ENCODE measurements around the gene CAVIN1.
"Not testable (repeated sequence)": the region's sequence is repeated elsewhere in the genome, so short reads cannot be mapped to it uniquely, and the experiment has no call there.

Gene CAVIN1

DNA sequence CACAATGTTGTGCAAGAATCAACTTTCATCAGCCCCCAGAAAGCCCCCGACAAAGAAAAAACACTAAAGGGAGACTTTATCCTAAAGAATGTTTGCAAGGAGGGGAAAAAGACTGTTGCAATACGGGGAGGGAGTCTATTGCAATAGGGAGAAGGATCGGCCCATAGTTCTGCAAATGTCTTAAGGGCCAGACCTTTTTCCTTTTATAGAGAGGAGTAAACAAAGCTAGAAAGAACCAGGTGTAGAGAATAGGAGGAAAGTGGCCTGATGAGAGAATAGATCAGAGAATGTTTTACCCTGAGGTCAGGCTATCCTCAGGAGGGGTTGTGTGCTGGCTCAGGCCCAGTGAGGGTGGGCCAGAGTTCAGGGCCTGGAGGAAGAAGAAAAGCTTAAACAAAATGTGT lies 8.7 kb upstream of the CAVIN1 start:
- no peak for DNase-seq (ENCODE audit: low spot score)

DNA sequence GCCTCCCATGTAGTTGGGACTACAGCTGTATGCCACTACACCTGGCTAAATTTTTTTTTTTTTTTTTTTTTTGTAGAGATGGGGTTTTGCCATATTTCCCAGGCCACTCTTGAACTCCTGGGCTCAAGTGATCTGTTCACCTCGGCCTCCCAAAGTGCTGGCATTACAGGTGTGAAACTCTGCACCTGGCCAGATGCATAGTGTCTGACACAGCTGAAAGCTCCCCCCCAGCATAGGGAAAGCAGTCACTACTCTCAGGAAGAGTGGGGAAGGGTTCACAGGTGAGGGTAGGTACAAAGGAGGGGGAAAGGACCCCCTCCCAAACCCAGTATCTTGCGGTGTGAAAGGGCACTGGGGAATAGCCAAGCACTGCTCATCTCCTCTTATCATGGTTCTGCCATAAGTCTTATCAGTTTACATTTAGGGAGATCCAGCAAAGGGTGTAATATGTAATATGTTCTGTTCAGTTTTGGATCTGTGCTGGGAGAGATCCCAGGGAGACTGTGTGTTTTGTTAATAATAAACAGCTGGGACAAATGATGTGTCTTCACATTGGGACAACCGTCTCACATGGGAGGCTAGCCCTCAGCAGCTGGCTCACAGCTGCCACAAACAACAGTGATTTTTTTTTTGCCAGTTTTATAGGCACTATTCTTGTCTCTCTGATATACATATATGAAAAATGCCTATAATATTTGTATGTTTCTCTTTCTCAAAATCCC lies 6.8 kb upstream of the CAVIN1 start:
- no peak for DNase-seq (ENCODE audit: low spot score)

DNA sequence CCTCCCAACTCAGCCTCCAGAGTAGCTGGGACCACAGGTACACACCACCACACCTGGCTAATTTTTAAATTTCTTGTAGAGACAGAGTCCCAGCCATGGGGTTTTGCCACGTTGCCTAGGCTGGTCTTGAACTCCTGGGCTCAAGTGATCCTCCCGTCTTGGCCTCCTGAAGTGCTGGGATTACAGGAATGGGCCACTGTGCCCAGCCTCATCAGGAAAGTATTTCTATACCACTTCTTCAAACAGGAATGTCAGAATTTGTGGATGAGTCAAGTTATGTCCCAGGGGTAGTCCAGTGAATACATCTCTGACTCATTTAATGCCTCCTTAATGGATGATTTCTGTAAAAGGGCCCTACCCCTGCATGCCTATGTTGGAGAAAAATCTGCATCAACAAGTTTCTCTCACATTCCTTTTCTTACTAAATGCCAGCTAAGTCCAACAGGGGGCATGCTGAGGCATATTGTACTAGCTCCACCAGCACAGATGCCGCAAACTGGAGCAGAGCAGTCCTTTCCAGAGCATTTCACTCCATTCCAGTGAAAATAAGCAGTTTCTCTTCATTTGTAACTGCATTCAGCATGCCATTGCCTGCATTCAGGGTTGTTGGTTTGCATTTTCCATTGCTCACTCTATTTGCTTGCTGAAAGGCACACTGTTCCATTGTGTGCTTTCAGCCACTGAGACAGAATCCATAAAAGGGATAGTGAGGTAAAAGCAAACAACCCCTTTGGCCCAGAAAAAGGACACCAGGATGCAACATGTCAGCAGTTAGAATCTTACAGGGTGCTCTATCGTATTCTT lies 5.3 kb upstream of the CAVIN1 start:
- peak; percentile 56 for DNase-seq (ENCODE audit: low spot score)

DNA sequence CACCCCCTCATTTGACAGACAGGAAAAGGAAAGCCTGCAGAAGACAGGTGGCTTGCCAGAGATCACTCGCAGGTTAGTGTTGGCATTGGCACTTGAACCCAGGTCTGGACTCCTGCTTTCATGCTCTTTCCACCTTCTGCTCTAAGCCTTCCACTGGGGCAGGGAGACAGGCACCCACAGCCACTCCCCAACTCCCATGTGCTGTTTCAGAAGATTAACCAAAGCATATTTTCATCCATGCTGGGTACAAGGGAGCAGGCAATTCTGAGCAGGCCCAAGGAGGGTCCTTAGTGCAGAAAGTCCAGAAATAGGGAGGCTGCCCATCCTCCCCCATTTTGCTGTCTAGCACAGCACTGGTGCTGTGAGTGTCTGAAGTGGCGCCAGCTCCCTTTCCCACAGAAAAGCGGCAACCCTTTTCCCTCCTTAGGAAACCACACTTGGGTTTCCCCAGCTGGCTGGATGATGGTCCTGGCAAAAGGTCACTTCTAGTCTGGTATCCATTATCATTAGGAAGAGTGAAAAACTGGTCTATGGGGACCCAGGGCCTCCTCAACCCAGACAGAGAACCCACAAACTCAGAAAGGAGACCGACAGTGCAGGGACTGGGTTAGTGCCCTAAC lies 2.0 kb upstream of the CAVIN1 start:
- no peak for DNase-seq (ENCODE audit: low spot score)

DNA sequence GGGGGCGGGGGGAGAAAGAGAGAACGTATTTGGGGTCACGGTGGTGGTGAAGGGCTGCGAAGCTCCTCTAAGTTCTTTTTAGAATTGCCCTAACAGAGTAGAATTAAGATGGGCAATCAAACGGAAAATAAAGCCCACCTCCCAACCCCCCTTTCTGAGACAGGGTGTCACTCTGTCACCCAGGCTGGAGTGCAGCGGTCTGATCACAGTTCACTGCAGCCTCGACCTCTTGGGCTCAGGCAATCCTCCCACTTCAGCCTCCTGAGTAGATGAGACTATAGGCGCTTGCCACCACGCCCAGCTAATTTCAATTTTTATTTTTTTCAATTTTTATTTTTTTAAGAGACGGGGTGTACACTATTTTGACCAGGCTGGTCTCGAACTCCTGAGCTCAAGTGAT lies 710 bp upstream of the CAVIN1 start:
- no peak for DNase-seq (ENCODE audit: low spot score)

DNA sequence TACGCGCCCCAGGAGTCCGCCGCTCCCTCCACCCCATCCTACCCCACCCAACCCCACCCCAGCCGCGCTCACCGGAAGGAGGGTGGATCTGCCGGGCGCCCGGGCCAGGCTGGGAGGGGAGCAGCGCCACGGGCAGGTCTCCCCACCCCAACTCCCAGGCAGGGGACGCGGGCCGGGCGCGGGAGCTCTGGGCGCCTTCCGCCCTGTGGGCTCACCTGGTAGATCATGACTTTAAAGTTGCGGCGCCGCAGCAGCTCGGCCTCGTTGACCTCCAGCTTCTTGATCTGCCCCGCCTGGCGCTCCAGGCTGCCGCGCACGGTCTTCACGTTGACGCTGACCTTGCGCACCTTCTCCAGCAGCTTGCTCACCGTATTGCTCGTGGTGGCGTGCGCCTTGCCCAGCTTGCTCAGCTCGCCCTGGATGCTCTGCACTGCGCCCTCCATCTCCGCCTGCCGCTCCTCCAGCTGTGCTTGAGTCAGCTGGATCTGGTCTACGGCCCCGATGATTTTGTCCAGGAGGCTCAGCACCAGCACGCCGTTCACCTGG lies 571 bp downstream of the CAVIN1 start:
- no peak for DNase-seq (ENCODE audit: low spot score)

DNA sequence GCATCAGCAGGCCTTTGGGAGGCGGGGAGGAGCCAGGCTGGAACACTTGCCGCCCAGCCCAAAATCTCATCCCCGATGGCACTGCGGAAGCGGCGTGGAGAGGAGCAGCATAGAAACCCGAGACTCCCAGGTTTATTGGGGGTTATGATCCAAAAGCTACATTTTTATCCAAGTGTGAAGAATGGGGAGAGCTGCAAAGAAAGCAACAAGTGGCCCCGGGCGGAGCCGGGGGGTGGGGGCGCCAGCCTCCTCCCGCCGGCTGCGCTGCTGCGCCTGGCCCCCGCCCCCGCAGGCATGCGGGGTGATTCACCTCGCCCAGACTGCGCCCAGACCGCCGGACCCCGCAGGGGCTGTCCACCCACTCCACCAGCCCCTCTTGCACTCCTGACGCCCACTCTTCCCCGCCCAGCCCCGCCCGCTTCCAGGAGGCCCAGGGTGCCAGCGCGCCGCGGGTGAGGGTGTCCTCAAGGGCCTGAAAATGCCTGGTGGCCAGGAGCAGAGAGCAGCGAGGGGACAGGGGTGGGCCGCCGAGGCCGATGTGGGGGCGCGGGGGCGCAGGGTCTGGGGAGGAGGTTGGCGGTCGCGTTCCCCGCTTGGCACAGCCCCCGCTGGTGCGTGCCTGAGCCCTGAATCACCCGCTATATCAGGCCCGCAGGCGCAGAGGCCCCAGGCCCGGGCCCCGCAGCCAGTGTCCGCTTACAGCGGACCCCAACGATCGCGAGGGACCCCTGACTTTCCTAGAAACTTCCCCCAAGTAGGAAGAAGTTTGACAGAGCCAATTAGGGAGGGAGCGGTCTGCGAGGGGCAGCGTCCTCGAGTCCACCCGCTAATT lies 1.3 kb downstream of the CAVIN1 start:
- DNase-seq (ENCODE audit: low spot score): no peak

DNA sequence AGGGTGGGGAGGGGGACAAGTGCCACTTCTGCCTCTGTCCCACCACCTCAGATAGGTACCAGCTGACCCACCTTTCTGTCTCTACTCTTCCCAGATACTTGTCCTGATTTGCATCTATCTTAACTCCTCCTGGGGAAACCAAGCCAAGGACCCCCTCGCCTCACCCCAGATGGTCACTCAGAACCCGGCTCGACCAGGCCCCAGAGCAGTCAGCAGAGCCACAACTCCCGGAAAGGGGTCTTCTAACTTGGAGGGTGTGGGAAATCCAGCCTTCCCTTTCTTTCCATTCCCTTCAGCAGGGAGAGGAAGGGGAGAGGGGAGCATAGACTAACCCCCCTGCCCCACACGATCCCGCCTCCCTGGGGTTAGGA lies 1.9 kb downstream of the CAVIN1 start:
- no peak for DNase-seq (ENCODE audit: low spot score)

DNA sequence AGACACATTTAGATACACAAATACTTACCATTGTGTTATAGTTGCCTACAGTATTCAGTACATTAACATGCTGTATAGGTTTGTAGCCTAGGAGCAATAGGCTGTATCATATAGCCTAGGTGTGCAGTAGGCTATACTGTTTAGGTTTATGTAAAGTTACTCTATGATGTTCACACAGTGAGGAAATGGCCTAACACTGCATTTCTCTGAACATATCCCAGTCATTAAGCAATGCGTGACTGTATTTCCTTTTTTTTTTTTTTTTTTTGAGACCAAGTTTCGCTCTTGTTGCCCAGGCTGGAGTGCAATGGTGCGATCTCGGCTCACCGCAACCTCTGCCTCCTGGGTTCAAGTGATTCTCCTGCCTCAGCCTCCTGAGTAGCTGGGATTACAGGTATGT lies 5.1 kb downstream of the CAVIN1 start:
- DNase-seq (ENCODE audit: low spot score): not testable (repeated sequence)

DNA sequence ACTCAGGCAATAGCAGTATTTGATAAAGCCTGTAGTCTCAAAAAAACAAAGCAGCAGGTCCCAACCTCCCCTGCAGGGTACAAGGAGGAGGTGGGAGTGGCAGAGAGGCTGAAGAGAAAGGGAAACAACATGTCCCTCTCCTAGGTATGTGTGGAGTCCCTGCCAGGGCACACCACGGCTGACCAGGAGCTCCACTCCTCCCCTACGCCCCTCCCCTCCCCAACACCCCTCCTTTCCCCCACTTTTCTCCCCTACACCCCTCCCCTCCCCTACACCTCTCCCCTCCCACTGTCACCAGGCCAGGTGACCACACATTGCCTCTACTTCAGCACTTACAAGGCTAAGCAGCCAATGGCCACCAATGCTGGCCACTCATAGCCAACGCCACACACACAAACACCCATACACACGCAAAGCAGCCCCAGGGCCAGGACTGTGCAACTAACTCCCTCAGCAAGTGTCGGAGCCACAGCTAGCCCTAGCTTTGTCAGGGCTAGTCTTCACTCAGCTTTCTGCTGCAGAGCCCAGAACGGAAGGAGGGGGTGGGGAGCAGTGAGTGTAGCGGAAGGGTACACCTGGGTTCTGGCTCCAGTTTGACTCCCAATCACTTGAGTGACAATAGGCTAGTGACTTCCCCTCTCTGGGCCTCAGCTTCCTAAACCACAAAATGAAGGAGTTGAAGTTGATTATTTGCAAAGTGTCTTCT lies 8.2 kb downstream of the CAVIN1 start:
- DNase-seq (ENCODE audit: low spot score): no peak

DNA sequence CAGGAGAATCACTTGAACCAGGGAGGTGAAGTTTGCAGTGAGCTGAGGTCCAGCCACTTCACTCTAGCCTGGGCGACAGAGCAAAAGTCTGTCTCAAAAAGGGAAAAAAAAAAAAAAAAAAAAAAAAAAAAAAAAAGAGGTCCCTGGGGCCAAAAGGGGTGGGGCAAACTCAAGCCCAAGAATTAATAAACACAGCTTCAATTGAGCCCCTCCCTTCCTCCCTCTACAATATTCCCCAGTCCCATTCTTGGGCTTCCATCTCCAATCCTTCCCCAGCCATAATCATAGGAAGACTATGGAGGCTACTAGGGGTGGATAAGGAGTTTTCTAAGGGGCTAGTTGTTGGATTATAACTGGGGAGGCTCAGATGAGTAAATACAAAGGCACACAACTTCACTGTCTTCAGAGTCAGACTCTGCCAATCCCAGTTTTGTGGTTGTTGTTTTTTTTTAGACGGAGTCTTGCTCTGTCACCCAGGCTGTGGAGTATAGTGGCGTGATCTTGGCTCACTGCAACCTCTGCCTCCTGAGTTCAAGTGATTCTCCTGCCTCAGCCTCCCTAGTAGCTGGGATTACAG lies 9.5 kb downstream of the CAVIN1 start:
- no peak for DNase-seq (ENCODE audit: low spot score)

DNA sequence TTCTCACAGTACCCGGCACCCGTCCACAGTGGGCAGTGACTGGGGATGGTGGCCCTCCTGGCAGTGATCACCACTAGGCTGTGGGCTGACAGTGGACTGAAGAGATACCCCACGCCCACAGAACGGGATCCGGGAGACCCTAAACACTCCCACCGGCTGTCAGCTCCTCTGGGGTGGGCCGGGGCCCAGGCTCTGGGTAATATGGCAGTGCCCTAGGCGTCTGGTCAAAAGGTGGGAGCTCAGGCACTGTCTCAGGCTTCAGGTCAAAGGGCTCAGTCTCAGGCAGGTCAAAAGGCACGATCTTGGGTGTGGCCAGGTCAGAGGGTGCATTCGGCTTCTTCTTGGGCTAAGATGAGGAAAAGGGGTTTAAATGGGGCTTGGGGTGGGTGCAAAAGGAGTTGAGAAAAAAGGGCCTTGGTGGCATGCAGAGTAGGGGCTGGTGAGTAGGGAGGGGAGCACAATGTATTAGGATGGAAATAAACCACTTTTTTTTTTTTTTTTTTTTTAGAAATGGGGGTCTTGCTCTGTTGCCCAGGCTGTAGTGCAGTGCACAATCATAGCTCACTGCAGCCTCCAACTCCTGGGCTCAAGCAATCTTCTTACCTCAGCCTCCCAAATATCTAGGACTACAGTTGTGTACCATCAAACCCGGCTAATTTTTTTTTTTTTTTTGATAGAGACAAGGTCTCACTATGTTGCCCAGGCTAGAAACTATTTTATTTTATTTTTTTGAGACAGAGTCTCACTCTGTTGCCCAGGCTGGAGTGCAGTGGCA lies 11.0 kb downstream of the CAVIN1 start:
- DNase-seq (ENCODE audit: low spot score): no peak

DNA sequence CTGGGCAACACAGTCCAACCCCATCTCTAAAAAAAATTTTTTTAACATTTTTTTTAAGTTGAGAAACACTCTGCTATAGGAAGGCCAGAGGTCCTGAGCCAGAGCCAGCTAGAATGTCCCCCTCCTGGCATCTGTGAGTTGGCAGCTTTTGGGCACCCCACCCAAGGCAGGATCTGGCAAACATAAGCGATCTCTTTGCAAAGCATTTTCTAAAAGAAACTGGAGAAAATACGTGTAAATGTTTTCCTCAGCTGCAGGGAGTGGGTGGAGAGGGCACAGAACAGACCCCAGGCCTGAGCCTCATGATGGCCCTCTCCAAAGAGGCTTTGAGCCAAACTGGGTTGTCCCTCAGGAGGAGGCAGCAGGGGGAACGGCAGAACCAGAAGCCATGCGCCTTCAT lies 11.7 kb downstream of the CAVIN1 start:
- DNase-seq (ENCODE audit: low spot score): no peak

DNA sequence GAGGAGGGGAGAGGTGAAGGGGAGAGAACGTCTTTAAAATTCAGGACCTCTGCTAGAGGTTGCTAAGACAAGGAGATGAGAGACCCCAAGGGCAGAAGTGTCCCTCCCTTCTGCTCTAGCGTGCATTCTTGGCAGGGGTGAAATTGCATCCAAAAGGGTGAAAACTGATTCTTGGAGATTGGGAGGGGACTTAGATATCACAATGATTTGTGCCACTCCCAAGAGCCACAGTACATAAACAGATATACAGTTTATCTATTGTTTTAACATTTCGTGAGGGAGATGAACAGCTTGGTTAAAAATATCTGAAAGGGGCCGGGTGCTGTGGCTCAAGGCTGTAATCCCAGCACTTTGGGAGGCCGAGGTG lies 12.8 kb downstream of the CAVIN1 start:
- no peak for DNase-seq (ENCODE audit: low spot score)

DNA sequence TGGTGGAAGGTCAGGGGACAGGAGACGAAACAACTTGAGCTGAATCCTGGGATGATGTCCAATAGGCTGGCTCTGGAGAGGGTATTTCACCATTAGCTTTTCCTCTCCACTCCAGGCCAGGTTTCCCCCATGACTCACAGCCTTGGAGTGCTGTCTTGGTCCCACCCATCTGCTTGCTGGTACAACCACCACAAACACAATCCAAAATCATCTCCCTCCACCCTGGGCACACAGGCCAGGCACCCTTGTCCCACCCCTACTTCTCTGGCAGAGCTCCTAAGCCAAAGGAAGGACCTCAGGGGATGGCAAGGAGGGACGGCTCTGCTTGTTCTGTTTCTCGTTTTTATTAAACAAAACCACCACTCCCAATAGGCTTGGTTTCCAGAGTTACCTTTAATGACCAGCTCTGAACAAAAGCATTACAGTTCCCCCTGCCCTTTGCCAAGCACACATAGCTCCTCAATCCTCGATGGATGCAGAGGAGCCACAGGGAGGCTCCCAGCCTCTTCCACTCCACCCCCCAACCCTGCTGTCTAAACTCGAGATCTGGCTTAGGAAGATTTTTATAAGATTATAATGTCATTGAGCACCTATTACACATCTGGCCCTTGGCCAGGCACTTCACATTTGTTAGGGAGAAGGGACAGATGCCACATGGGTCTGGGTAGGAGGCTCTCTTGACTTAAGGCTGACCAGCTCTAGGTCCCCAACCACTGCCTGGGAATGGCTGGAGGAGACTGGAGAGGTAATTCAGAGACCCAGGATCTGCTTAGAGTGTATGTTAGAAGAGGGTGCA lies 13.3 kb downstream of the CAVIN1 start:
- no peak for DNase-seq (ENCODE audit: low spot score)

DNA sequence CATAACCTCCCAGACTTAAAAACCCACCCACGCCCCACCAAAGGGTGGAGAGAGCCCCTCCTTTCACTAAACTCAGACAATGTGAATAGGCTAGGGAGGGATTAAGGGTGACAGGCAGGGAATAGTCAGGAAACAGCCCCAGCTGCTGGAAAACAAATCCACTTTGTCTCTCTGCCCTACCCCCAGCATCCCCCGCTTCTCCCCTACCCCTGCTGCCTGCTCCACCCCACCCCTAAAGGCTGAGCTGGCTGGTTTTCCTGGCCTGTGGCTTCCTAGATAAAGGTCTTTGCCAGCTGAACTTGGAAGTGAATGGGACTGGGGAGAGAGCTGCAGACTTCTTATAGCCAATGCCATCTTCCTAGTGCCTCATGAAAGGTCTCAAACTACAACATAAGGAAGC lies 15.0 kb downstream of the CAVIN1 start:
- no peak for DNase-seq (ENCODE audit: low spot score)

DNA sequence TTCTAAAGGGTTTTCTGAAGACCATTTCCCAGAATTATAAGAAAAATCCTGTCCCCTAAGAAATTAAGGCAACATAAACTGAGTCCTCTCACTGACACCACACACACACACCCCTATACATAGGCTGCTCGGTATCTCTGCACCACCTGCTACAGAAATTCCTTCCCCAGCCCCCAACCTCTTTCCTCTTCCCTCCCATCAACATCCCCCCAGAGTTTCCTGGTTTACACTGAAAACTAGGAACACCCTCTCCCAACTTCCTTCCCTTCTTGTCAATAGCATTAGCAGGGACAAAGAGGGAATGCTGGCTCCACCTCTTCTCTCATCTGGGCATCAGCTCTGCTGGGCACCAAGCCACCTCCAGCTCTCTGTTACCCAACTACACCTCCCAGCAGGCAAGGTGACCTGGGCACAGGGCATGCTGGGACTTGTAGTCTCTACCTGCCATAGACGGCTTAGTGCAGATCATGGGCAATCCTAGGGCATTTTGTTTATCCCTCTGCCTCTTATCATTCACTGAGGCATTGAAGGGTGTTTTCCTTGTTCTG lies 15.7 kb downstream of the CAVIN1 start:
- DNase-seq (ENCODE audit: low spot score): peak; percentile 57

DNA sequence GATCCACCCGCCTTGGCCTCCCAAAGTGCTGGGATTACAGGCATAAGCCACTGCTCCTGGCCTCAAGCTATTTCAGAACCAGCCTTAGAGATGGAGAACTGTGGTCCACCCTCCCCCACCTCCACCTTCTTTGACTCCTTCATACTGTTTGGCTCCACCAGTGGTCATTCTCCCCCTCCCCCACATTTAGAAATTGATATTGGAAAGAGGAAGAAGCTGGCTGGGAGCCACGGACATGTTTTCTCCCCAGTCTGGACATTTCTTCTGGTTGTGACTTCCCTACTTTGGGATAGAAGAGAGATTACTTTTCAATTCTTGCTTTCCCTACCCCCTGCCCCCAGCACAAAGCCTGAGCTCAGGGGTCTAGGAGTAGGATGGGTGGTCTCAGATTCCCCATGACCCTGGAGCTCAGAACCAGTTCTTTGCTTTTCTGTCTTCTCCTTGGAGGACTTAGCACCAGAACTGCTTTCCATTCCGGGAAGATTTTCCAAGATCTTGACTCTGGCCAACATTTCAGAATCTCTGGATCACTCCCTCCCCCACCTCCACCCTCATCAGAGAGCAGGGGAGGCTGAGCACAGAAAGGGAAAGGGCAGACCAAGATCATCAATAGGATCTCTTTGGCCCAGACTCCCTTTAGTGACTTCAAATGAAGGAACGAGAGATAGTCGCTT lies 16.3 kb downstream of the CAVIN1 start:
- no peak for DNase-seq (ENCODE audit: low spot score)

Measured in SK-N-DZ (cell line).